ENCODE data around the gene IBA57.

IBA57 gene

DNA sequence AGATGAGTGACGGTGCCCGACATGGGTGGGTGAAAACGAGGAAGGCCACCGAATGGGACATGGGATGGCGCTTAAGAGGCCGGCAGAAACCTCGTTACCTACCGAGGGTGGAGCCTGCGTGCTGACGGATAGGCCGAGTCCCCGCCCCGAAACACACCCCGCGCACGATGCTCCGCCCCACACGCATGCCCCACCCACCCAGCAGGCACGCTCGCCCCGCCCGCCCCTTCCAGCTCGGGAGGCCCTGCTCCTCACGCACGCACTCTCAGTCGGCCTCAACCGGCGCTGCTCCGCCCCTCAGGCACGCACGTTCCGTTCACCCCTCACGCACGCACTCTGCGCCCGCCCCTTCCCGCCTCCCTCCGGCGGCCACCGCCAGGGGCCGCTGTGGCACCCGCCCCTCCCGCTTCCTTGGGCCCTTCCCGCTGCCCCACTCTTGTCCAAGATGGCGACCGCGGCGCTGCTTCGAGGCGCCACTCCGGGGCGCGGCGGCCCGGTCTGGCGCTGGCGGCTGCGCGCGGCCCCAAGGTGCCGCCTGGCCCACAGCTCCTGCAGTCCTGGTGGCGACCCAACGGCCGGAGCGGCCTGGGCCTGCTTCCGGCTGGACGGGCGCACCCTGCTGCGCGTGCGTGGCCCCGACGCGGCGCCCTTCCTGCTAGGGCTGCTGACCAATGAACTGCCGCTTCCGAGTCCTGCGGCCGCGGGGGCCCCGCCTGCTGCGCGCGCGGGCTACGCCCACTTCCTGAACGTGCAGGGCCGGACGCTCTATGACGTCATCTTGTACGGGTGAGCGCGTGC, at the start of gene IBA57:
IBA57 (plus strand) TSS at position 433 of the 798 bp plus-strand sequence; CDS start at position 446, 13 bp downstream.
- DNase-seq: peak; percentile 100

DNA sequence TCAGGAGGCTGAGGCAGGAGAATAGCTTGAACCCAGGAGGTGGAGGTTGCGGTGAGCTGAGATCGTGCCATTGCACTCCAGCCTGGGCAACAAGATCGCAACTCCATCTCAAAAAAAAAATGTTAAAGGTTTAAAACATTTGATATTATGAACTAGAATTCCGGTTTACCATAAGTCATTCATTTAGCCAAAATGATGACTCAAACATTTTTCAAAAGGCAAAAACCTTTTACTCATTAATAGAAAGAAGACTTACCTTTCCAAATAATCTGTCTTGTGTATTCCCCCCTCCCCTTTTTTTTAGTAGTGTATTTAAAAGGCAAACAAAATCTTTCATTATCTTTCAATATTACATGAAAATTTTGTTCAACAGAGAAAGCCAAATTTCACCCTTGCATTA, 48.3 kb upstream of the IBA57 start:
- DNase-seq: no peak

DNA sequence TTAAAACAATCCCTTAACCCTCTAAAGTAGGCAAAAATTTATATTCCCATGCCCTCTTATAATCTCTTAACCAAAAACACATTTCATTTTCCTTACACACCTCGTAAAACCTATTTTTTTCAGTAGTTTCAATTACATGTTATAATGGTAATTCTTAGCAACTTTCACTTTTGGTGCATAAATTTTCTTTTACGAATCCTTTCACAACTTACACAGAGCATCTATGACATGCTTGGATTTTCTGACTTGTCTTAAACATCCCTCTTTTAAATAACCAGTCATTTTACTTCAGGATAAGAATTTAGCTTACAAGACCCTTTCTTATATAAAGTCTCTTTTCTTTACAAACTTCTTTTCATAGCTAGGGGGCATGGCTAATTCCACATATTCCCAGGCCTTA, 47.6 kb upstream of the IBA57 start:
- DNase-seq: no peak

GRCh38 chr1:228120351-228120750, 45.3 kb upstream of the IBA57 start:
- DNase-seq: no peak

DNA sequence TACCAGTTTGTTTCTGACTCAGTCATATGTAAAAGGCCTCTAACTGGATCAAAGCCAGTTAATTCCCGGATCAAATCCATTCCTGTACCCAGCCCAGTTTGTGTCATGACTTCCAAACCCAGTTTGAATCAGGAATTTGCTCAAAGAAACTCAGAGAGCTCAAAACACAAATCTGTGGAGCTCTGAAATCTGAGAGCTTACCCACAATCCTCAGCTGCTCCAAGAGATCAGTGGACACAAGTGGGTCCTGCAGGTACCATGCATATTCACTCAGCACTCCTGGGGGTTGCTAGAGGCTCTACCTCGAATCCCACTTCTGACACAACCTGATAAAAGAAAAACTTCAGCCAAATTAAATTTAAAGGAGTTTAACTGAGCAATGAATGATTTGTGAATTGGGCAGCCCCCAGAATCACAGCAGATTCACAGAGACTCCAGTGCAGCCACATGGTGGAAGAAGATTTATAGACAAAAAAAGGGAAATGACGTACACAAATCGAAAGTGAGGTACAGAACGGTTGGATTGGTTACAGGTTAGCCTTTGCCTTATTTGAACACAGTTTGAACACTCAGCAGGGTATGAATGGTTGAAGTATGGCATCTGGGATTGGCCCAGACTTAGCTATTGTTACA, 44.6 kb upstream of the IBA57 start:
- DNase-seq: no peak

DNA sequence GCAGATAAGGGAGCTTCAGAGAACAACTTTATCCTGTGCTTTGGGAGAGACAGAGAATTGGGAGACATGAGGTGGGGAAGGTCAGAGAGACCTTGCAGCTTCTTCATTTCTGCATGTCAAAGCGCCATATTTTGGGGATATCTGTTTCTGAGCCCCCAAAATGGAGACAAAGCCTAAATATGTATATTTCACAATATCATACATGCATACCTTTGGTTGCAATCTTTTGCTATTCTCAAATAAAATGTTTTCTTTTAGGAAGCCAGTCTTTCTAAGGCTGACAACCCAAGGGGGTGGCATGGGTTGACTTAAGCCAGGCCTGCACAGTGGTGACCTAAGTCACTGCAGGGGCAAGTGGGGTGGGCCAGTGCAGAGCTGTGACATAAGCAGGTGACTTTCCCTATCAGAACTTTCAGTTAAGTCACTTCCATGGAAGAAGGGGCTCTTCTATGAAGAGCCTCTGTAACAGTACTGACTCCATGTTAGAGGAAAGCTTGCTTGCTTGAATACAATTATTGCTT, 42.6 kb upstream of the IBA57 start:
- DNase-seq: no peak

- no peak for DNase-seq
These were observed 42.1 kb upstream of the IBA57 start for GRCh38 chr1:228123505-228123904.

DNA sequence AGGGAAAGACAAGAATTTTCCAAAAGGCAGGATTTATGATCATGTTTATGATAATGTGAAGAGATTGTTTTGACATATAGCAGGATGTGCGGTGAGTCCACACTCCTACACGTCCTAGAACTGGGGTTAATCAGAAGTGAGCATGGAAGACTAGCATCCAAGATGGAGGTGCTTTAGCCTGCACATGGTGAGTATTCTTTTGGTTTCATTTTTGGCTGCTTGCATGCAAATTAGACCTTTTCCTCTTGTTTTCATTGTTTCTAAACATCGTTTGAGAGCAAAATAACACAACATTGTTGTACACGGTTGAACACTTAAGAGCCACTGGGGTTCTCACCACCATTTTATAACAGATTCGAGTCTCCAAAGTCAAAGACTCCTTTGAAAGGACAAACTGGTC, 40.4 kb upstream of the IBA57 start:
- DNase-seq: no peak

DNA sequence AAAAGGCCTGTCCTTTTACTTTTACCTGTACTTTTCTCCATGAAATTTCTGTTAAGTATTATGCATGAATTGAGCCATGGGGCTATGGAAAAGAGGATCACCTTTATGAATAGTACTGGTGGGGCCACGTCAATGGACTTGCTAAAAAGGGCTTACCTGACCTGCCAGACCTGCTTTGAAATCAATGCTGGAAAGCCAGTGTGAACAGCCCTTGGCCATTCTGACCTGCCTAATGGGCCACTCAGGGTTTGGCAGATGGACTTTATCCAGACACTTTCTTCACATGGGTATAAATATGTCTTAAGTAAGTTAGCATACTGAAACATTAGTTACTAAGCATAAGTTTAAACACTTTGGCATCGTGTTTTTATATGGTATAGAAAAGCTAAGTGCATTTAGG, 33.8 kb upstream of the IBA57 start:
- DNase-seq: no peak

- no peak for DNase-seq
These were observed 31.0 kb upstream of the IBA57 start for GRCh38 chr1:228134591-228134990.

DNA sequence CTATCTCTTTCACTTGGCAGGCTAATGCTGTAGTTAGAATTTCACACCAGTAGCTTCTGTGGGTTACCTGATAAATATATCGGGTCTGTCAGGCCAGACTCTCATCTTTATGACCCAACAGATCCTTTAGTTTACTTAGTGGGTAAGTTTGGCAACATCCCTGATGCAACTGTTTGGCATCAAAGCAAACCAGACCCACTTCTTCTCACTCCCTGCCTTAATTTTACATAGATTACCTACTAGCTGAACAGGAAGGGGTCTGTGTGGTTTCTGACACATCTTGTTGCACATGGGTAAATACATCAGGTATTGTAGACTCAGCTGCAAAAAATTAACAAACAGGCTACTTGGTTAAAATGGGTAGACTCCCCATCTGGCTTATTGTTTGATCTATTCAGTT, 28.7 kb upstream of the IBA57 start:
- DNase-seq: peak; percentile 43

DNA sequence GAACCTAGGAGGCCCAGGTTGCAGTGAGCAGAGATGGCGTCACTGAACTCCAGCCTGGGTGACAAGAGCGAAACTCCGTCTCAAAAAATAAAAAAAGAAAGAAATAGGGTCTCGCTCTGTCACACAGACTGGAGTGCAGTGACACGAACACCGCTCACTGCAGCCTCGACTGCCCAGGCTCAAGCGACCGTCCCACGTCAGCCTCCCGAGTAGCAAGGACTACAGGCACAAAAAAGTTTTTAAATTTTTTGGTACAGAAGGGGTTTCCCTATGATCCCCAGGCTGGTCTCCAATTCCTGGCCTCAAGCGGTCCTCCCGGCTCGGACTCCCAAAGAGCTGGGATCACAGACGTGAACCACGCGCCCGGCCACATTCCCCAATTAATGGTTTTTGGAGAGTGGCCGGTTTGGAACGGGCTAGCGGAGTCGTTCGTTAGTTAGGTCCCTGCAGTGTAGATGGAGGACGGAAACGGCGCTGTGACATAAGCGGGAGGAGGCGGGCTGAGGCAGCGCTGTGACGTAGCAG, 26.1 kb upstream of the IBA57 start:
- no peak for DNase-seq

- DNase-seq: peak; percentile 100
These were observed 25.5 kb upstream of the IBA57 start, which contains the start of gene GUK1 for GRCh38 chr1:228139931-228140723. TSS of gene GUK1 (plus strand) at chr1:228140279. CDS start at chr1:228140303, 24 bp downstream.

DNA sequence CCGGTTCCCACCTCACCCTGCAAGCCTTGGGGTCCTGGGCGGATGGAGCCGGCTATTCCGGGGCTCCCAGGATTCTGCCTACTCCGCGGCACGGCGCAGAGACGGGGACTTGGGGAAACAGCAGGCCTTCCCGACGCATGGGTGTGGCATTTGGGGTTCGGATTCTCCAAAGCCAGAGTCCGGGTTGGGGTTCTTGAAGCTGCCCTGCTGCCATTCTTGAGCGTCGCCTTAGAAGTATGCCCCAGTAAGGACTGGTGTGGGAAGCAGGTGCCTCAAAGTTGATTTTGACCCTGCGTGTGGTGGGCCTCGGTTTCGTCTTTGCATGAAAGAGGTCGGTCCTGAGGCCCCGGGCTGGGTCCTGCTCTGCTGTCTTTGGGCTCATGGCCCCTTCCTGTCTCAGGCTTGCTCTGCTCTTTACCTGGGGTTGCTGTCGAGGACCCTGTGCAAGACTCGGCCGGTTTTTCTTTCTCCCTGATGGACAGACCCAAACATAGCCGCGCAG, 24.8 kb upstream of the IBA57 start:
- no peak for DNase-seq

DNA sequence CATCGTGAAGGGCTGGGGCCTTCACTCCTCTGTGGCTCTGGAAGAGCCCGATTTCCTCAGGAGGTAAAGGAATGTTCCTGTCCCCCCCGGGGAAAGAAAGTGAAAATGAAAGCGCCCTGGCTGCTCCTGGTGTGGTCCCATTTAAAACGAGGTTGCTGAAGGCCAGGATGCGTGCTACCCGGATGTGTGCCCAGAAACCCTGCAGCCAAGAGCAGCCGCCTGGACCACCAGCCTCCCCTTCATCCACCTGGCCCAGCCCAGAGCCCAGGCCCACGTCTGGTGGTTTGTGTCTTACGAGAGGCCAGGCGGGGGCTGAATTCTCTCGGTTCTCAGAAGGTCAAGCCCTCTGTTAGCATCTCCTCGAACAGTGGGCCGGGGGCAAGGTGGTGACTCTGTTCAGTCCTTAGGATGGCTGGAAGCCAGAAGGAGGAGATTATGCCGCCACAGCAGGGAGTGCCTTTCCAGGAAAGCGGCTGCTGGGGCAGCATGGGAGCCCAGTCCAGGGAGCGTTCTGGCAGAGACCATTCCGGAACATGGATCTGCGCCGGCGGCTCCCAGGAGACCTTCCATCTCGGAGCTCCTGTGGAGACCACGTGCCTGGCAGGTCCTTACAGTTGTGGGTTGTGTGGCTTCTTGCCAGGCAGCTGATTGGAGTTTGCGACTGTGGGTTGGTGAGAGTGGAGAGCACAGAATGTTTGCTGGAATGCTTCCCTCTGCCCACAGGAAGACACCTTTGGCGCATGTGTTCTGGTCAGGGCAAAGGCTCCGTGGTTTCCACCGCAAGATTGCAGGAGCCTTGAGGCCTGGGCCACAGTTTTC, 24.2 kb upstream of the IBA57 start:
- DNase-seq: peak; percentile 53

GRCh38 chr1:228142155-228142691, 23.4 kb upstream of the IBA57 start:
- peak; percentile 27 for DNase-seq

DNA sequence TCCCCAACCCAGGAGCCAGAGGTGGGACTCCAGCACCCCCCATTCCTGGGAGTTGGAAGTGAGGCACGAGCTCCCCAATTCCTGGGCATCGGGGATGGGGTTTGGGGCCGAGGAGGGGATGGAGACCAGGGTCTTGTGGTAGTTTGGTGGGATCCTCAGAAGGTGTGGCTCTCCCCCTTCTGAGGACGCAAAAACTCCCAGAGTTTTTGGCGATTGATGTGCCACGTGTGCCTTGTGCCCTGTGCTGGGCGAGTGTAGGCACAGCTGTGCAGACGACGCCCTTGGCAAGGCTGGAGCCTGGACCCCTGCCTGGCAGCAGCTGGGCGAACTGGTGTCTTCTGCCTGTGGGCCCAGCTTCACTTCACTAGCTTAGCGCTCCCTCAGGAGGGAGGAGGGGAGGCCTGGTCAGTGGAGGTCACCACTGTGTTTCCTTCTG, 22.9 kb upstream of the IBA57 start:
- no peak for DNase-seq

DNA sequence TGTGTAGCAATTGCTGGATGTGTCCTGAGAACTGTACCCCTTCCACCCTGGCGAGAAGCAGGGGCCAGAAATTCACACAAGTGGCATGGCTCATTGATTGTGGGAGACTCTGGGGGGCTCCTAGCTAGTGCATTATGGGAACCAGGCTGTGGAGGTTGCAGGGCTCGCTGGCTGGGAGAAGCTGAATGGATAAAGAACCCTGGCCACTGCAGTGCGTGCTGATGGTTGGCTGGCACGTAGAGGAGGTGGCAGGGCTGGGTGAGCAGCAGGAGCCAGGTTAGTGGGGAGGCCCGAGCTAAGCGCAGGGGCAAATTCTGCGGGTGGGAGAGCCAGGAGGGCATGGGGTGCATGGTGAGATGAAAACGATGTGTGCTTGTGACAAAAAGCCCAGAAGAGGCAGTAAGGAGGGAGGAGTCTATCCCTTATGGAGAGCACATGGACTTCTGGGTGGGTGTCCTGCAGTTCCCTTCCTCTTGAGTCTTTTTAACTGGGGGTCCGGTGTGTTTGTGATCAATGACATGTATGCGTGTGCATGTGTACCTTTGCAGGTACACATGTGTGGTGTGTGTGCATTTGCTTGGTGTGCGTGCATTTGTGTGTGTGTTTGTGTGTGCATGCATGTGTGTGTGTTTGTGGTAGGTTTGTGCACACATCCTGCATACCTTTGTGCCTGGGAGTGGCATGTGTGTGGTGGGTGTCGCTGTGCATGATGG, 22.0 kb upstream of the IBA57 start:
- no peak for DNase-seq

GRCh38 chr1:228144193-228144992, 21.2 kb upstream of the IBA57 start:
- no peak for DNase-seq

DNA sequence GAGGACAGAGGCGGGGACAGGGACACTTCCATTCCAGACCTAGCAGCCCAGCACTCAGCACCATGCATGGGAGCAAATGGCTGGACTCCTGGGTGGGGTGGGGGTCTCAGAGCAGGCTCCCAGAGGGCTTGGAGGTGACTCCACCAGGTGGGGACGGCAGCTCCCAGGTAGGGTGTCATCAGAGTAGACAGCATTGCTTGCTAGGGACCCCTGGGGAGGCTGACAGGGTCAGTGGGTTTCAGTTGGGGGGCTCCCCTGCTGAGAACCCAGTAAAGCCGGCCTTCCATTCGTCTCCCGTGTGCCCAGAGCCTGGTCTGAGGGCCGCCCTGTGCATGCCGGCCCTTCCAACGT, 20.6 kb upstream of the IBA57 start:
- DNase-seq: no peak
